ENCODE measurements around the gene NFE2L1.
"Not testable (repeated sequence)": the region's sequence is repeated elsewhere in the genome, so short reads cannot be mapped to it uniquely, and the experiment has no call there.

NFE2L1 gene, protein sequence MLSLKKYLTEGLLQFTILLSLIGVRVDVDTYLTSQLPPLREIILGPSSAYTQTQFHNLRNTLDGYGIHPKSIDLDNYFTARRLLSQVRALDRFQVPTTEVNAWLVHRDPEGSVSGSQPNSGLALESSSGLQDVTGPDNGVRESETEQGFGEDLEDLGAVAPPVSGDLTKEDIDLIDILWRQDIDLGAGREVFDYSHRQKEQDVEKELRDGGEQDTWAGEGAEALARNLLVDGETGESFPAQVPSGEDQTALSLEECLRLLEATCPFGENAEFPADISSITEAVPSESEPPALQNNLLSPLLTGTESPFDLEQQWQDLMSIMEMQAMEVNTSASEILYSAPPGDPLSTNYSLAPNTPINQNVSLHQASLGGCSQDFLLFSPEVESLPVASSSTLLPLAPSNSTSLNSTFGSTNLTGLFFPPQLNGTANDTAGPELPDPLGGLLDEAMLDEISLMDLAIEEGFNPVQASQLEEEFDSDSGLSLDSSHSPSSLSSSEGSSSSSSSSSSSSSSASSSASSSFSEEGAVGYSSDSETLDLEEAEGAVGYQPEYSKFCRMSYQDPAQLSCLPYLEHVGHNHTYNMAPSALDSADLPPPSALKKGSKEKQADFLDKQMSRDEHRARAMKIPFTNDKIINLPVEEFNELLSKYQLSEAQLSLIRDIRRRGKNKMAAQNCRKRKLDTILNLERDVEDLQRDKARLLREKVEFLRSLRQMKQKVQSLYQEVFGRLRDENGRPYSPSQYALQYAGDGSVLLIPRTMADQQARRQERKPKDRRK

DNA sequence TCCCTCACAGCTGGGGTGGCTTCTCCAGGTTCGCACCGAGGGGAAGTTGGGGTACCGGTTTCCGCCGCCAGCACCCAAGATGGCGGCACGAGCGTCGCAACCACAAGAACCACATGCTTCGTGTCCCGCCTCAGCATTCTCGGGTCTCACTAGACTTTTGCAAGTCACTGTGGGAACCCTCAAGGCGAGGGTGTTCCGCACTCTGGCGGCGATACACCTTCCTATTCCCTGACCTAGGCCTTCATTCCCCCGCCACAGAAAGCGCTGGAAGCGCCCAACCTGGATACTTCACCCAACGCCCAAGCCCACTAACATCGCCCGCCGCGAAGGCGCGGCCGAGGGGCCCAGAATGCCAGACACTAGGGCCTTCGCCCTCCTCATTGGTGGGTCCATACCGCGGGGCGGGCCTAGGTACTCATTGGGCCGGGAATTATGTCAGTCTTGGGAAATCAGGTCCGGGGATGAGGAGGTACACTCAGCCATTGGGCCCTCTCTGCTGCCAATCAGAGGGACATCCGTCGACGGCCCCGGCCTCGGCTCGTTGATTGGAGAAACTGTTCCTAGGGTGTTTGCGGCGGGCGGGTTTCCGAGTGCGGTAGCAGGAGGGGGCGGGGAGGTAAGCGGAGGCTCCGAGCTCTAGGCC is at the start of gene NFE2L1:
Gene NFE2L1 (plus strand): TSS at position 619 of the 643 bp plus-strand sequence. CDS start 2,760 bp downstream, outside the sequence.
- peak; percentile 99 for DNase-seq (ENCODE audit: low read depth)

DNA sequence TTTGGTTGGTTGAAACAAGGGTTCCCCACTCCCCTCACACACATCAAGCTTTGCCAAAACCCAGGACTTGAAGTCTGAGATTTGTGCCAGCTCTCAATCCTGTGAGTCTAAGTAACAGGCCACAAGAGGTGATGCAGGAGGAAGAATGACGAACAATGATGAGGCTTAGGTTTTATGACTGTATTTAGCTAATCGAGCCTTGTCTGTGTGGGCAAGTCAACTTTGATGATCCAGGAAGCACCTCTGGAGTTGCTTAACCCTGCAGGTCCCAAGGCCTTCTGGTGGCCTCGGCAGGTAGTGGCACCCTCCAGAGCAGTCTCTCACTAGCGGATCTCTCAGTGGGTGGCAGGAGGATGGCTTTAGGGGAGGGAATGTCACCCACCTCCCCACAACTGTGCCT is 48.6 kb upstream of the NFE2L1 start:
- no peak for DNase-seq (ENCODE audit: low read depth)

DNA sequence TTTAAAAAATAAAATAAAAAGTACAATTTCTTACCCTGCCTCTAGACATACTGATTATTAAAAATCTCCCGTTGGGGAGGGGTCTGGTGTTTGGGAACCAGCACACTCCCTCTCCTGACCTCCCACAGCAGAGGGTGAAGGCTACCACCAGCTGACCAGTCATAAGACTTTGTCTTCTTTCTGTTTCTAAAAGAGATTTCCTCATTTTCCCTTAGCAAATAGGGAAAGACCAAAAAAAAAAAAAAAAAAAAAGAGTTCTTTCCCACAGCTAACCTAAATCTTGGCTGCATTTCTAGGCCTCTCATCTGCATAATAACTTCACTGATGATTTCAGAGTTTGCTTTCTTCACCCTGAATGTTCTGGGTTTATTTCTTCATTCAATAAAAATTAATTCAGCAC is 47.0 kb upstream of the NFE2L1 start:
- DNase-seq (ENCODE audit: low read depth) = no peak

DNA sequence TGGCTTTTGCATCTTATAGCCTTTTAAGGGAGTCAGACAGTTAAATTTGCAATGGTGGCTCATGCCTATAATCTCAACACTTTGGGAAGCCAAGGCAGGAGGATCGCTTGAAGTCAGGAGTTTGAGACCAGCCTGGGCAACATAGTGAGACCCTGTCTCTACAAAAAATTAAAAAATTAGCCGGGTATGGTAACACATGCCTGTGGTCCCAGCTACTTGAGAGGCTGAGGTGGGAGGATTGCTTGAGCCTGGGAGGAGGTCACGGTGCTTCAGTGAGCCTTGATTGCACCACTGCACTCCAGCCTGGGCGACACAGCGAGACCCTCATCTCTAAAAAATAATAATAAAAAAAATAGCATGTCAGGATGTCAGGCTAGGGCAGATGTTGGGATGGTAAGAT is 46.5 kb upstream of the NFE2L1 start:
- DNase-seq (ENCODE audit: low read depth) = not testable (repeated sequence)

DNA sequence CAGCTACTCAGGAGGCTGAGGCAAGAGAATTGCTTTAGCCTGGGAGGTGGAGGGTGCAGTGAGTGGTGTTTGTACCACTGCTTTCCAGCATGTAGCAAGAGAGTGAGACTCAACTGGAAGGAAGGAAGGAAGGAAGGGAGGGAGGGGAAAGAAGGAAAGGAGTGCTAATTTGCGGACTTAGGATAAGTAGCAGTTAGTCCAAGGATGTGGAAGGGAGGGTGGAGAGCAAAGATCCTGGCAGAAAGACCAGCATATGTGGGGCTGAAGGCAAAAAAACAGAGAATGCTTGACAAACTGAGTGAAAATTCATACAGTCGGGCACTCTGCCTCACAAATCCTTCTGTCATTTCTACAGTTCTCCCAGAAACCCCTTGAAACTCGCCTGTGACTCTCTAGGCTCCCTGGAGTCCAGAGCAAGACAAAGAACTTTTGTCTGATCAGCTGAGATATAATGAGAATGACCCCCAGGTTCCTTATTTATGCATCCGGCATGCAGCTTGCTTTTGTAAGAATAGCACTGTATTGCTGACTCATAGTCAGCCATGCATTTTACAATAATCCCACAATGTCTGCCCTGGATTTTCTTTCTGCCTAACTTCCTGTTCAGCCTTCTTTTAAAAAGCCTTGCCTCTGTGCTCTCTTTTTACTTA is 45.8 kb upstream of the NFE2L1 start:
- DNase-seq (ENCODE audit: low read depth) = no peak

DNA sequence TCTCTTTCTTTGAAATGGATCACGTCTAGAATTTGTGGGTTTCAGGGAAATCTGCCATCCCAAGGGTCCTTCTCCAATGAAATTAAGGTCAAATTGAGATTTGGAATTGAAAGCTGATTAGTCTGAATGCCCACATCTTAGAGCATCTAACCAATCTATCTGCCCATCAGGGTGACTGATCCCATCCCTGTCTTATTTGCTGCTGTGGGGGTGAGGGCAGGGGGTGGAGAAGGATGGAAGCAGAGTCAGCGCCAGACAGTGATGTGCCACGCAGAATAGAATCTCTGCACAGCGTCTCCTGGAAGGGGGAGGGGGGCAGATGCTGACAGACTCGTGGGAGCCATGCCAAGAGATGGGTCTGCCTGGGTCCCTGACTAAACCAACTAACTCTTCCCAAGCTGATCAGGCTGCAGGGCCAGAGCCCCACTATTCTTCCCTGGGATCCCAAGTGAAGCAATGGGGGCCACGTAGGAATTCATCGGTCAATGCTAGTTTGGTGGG is 45.2 kb upstream of the NFE2L1 start:
- no peak for DNase-seq (ENCODE audit: low read depth)

DNA sequence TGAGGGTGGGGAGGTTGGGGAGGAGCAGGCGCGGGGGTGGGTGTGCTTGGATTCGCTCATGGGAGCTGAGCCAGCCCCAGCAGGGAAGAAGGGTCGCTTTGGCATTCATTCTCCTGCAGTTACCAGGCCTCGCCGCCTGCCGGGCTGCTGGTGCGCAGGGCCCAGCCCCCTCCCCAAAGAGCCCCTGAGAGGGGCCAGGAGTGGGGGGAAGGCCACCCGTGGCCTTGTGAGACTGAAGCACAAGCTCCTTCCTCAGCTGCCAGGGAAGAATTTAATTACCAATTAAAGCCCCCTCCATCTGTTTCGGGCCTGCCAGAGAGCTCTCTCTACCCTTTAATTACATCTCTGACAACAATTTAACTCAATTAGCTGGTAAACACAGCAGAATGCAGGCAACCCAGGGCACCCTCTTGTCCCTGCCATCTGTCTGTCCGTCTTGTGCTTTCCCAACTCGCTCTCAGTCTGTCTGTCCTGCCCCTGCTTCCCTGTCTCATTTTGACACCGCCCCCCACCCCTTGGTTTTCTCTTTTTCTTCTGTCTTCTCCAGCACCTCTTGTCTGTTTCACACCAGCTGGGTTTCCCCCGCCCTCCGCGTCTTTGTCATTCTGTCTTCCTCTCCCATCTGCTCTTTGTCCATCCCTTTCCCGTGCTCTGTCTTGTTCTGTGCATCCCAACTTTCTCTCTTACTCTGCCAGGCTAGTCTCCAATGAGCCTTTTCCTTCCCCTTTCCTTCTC is 44.6 kb upstream of the NFE2L1 start:
- no peak for DNase-seq (ENCODE audit: low read depth)

GRCh38 chr17:48004983-48005382 is 43.2 kb upstream of the NFE2L1 start:
- DNase-seq (ENCODE audit: low read depth) = no peak

DNA sequence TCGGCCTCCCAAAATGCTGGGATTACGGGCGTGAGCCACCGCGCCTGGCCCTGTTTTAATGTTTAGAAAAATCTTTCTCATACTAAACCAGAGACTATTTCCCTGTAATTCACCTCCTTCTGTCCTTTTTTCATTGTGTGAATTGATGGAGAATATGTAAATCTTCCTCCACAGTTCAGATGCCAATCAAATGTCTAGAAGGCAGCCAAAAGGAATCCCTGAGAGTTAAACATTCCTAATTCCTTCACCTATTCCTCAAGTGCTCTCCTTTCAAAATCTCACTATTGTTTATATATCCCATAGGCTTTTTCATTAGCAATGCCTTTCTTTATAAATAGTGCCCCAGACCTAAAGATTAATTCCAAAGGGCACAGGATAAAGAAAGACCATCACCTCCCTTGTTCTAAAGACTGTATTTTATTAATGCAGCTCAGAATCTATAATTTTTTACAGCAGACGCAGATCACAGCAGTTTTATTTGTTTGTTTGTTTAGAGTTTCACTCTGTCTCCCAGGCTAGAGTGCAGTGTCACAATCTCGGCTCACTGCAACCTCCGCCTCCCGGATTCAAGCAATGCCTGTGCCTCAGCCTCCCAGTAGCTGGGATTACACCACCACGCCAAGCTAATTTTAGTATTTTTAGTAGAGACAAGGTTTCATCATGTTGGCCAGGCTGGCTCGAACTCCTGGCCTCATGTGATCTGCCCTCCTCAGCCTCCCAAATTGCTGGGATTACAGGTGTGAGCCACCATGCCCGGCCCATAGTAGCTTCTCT is 41.0 kb upstream of the NFE2L1 start:
- DNase-seq (ENCODE audit: low read depth) = no peak

DNA sequence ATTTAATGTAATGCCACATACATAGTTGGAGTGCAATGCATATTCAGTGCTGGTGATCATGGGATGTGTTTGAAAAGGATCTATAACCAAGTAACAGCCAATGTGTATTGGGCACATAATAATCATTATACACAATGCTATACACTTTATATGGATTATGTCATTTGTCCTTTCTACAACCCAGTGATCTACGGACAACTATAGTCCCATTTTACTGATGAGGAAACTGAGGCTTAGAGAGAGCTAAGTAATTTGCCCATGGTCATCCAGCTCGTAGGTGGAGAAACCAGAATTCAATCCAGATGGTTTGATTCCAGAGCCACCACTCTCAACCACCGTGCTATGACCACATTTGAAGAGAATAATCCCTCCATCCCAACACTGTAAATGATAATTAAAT is 38.0 kb upstream of the NFE2L1 start:
- DNase-seq (ENCODE audit: low read depth) = no peak

- no peak for DNase-seq (ENCODE audit: low read depth)
These were observed 36.6 kb upstream of the NFE2L1 start for GRCh38 chr17:48011405-48012150.

DNA sequence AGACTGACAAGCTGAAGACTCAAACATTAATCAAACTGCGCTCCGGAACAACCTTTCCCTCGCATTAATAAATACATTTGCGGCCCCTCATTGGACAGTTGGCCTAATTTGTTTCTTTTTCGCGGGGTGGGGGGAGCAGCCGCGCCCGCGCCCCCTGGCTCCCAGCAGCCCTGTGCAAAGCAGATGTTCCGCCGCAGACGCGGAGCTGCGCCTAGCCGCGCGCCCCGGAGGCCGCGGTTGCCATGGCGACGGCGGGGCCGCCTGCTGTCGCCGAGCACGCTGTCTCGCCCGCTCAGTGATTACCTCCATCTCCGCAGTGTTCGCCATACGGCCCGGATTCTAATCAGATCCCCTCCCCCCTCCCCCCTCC is 36.0 kb upstream of the NFE2L1 start:
- DNase-seq (ENCODE audit: low read depth) = no peak

GRCh38 chr17:48012654-48013053 is 35.5 kb upstream of the NFE2L1 start:
- DNase-seq (ENCODE audit: low read depth) = no peak

DNA sequence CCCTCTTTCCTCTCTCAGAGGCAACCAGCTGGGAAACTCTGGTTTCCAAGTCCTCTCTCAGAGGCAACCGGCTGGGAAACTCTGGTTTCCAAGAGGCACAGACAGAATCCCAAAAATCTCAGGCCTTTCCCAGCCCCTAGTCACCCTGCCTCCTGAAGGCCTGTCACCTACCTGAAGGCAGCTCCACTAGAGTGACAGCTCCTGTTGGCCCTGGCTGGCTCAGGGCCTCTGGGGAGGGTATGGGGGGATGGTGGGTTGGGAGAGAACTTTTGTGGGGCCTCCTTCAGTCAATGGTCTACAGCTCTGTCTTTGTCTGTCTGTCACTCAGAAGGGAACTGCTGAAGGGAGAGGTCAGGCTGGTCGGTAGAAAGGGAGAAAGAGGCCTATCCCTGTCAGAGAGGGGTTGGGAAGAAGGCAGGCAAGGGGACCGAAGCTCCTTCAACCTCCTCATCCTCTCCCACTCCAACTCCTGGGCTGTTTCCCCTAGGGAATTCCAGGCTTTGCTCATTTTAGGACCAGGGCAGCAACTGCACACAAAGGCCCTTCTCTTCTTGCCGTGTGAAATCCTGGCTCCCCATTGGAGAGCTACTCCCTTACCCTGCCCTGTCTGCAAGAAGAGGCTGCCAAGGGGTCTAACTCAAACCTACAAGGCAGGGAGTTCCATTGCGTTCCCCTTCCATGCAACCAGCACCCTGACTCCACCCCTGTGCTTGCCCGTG is 34.1 kb upstream of the NFE2L1 start:
- DNase-seq (ENCODE audit: low read depth) = no peak

GRCh38 chr17:48014595-48015111 is 33.5 kb upstream of the NFE2L1 start:
- DNase-seq (ENCODE audit: low read depth) = no peak

DNA sequence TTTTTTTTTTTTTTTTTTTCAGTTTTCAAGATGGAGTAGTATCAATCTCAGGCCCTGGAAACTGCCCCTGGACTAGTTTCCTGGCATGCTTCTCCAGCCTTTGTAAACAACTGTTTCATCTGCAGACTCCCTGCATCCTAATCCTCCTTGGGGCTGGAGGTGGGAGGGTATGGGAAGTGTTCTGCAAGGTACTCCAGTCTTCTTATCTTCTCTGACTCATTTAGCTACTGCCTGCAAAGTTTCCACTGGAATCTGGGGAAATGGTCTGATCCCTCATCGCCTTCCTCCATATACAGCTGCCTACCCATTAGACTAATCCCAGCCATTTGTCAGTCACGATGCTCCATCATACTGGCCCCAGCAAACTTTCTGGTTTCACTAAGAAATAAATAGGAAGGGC is 32.0 kb upstream of the NFE2L1 start:
- no peak for DNase-seq (ENCODE audit: low read depth)

DNA sequence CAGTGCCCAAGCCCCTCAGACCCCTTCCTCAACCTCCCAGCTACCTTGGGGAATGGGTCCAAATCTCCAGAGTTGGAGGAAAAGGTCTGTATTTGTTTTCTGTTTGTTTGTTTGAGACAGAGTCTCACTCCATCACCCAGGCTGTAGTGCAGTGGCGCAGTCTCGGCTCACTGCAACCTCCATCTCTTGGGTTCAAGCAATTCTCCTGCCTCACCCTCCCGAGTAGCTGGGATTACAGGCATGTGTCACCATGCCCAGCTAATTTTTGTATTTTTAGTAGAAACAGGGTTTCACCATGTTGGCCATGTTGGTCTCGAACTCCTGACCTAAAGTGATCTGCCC is 30.4 kb upstream of the NFE2L1 start:
- DNase-seq (ENCODE audit: low read depth) = not testable (repeated sequence)

- no peak for DNase-seq (ENCODE audit: low read depth)
These were observed 26.2 kb upstream of the NFE2L1 start for GRCh38 chr17:48021934-48022333.

DNA sequence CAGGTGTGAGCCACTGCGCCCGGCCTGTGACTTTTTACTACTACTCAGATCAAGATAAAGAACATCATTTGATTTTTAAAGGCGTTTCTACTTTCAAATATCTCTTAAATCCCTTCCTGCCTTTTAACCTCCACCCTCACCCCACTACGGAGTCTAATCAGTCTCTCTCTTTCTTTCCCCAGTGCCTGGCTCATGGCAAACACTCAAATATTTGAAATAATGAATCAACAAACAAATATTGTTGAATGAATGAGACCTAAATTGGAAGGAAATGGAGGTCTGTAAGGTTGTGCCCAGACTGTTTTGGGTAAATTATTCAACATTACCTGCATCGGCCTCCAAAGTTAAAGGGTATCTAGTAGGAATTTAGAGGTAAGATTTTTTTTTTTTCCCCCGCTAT is 25.3 kb upstream of the NFE2L1 start:
- DNase-seq (ENCODE audit: low read depth) = no peak

All from non-pigmented ciliary epithelial cell (primary cell).